HG02588 (cell line): Measurements from ENCODE around the gene LCMT2.

Experiments used
- ATAC-seq: cut with Tn5 transposase; IDR thresholded peaks from one replicate; pipeline ENCODE4 v1.9.1; 2021; ENCODE audit warnings: mild to moderate bottlenecking, moderate library complexity; ENCODE audit not compliant: unreplicated experiment

The LCMT2 gene

GRCh38 chr15:43329960-43330779 lies at the start of gene LCMT2:
Gene LCMT2 (minus strand): TSS chr15:43330573. CDS start chr15:43330489, 84 bp downstream.
- peak; percentile 82 for ATAC-seq

GRCh38 chr15:43378601-43379000 lies 48.2 kb upstream of the LCMT2 start:
- no peak for ATAC-seq

- ATAC-seq: no peak
Observed at GRCh38 chr15:43376017-43376705, 45.8 kb upstream of the LCMT2 start.

GRCh38 chr15:43370975-43371974 lies 40.9 kb upstream of the LCMT2 start, which contains the start of the genes TUBGCP4 and ZSCAN29:
Gene TUBGCP4 (plus strand): TSS chr15:43371101. CDS start chr15:43371355, 254 bp downstream.
Gene ZSCAN29 (minus strand): TSS chr15:43371043. CDS start chr15:43369913, 1,130 bp downstream.
- ATAC-seq: peak; percentile 69

- peak; percentile 45 for ATAC-seq
Observed at GRCh38 chr15:43370310-43370974, 40.1 kb upstream of the LCMT2 start.

GRCh38 chr15:43361313-43361903 lies 31.0 kb upstream of the LCMT2 start:
- no peak for ATAC-seq

GRCh38 chr15:43360821-43361220 lies 30.4 kb upstream of the LCMT2 start:
- ATAC-seq: no peak

GRCh38 chr15:43352693-43353382 lies 22.5 kb upstream of the LCMT2 start:
- no peak for ATAC-seq

GRCh38 chr15:43347114-43347513 lies 16.7 kb upstream of the LCMT2 start:
- ATAC-seq: no peak

- ATAC-seq: no peak
Observed at GRCh38 chr15:43346305-43346704, 15.9 kb upstream of the LCMT2 start.

GRCh38 chr15:43330780-43331087 lies 361 bp upstream of the LCMT2 start:
- ATAC-seq: peak; percentile 24

GRCh38 chr15:43329217-43329959 lies 985 bp downstream of the LCMT2 start:
- ATAC-seq: no peak

- no peak for ATAC-seq
Observed at GRCh38 chr15:43325039-43325684, 5.2 kb downstream of the LCMT2 start.

GRCh38 chr15:43318990-43319771 lies 11.2 kb downstream of the LCMT2 start:
- ATAC-seq: no peak

- ATAC-seq: no peak
Observed at GRCh38 chr15:43317566-43318184, 12.7 kb downstream of the LCMT2 start.

GRCh38 chr15:43316971-43317346 lies 13.4 kb downstream of the LCMT2 start:
- no peak for ATAC-seq
